Lung (tissue), 12 donors: ENCODE data around the gene CXCL16. TPM values are rescaled to one million over a fixed set of nuclear protein-coding genes. Genes with fewer than 3 reads are reported as not detected.

Source experiments
- ATAC-seq: fragments of 200-7000 bp; cut with Tn5 transposase; one replicate; pipeline ENCODE4 v1.9.1; 2020; ENCODE audit warnings: moderate number of reproducible peaks; ENCODE audit not compliant: insufficient read depth, low FRiP score
- DNase-seq, 3 donors: peaks; one replicate each; pipeline ENCODE4 v3.0.0-alpha.2; 2013 to 2017
- H3K27ac ChIP-seq, 2 donors: one replicate each; pipeline ENCODE4 v1.5.1; 2013; ENCODE audit warnings: mild to moderate bottlenecking in 2 of 2, moderate library complexity in 2 of 2, control low read depth in 1 of 2, inconsistent platforms in 1 of 2, low read depth in 1 of 2, low read length in 1 of 2
- H3K27me3 ChIP-seq, 3 donors: one replicate each; pipeline ENCODE4 v1.5.1; 2013; ENCODE audit warnings: low read length in 2 of 3; ENCODE audit not compliant: control insufficient read depth in 3 of 3, insufficient read depth in 3 of 3
- H3K36me3 ChIP-seq, 4 donors: one replicate each; pipeline ENCODE4 v1.5.1; 2013; ENCODE audit warnings: low read length in 4 of 4, mild to moderate bottlenecking in 1 of 4, moderate library complexity in 1 of 4; ENCODE audit not compliant: control insufficient read depth in 4 of 4, insufficient read depth in 4 of 4
- H3K4me1 ChIP-seq, 5 donors: one replicate each; pipeline ENCODE4 v1.5.1; 2013; ENCODE audit warnings: low read length in 5 of 5, mild to moderate bottlenecking in 2 of 5, moderate library complexity in 1 of 5; ENCODE audit not compliant: control insufficient read depth in 5 of 5, insufficient read depth in 5 of 5
- H3K4me3 ChIP-seq: one replicate; pipeline ENCODE4 v1.5.1; 2013; ENCODE audit warnings: mild to moderate bottlenecking, control low read depth, moderate library complexity
- H3K9ac ChIP-seq, 2 donors: one replicate each; pipeline ENCODE4 v1.5.1; 2013; ENCODE audit warnings: low read length in 2 of 2, control low read depth in 1 of 2; ENCODE audit not compliant: insufficient read depth in 1 of 2
- H3K9me3 ChIP-seq, 4 donors: one replicate each; pipeline ENCODE4 v1.5.1; 2013; ENCODE audit warnings: low read length in 3 of 4, mild to moderate bottlenecking in 1 of 4, moderate library complexity in 1 of 4; ENCODE audit not compliant: control insufficient read depth in 4 of 4, insufficient read depth in 3 of 4
- CTCF ChIP-seq: IDR thresholded peaks from 2 replicates; pipeline ENCODE4 v1.5.1; 2012; ENCODE audit warnings: mild to moderate bottlenecking; ENCODE audit errors: control extremely low read depth, extremely low read depth
- WGBS, 2 donors: extraction: QIAGEN DNeasy Blood & Tissue Kit; methylation state at CpG; one replicate each; pipeline ENCODE4 v1.1.7; 2013; 5-methylcytosine and 5-hydroxymethylcytosine counted together
- polyA plus RNA-seq, 2 donors: library from polyadenylated mRNA; stranded (reverse); fragments of 200-250 nt; gene quantifications; one replicate each; pipeline ENCODE4 v1.2.1, GENCODE V29; 2013
- total RNA-seq, 2 donors: library from RNA; depleted of rRNA in 1 of 2; stranded (reverse); fragments of >200 nt in 1 of 2; gene quantifications; one replicate each; pipeline ENCODE4 v1.2.1, GENCODE V29; 2014 to 2021
- donor health status: control.
- donor health status: control.
- donor health status: Bipolar disorder and iron deficiency.
- donor health status: healthy.
- donor health status: DM: yes; HTN: yes; CAD: no.

CXCL16 gene
- total and polyA plus RNA-seq, 4 donors, result 32.7 to 252 (median 111) TPM

GRCh38 chr17:4748686-4749085 is 9.0 kb upstream of the CXCL16 start:
- Histone ChIP-seq H3K4me1 (peaks cover 0 to 10% (median 0%) of the 10 kb centered on the region in 5 donors), H3K4me3 (no peak overlapping the region), H3K27ac (no peak overlapping the region), H3K27me3 (peaks cover 0 to 33% (median 5%) of the 10 kb centered on the region in 3 donors), H3K9ac (no peak overlapping the region), H3K9me3 (no peaks in the 10 kb centered on the region), H3K36me3 (no peaks in the 10 kb centered on the region)
- no peak for DNase-seq
- ATAC-seq, result no peak
- WGBS, 2 donors, result 26 to 45% methylated on average over 4 of the region's 4 CpGs
- no peak for TF ChIP-seq CTCF

- no peak overlapping the region for H3K27ac ChIP-seq
- peaks cover 0 to 10% (median 0%) of the 10 kb centered on the region in 5 donors for H3K4me1 ChIP-seq
- H3K9me3 ChIP-seq, result no peaks in the 10 kb centered on the region
- 17 to 25% methylated on average over 5 of the region's 5 CpGs for WGBS, 2 donors
- no peak for TF ChIP-seq CTCF
- ATAC-seq, result no peak
- peaks cover 0 to 31% (median 3%) of the 10 kb centered on the region in 3 donors for H3K27me3 ChIP-seq
- no peak overlapping the region for H3K9ac ChIP-seq
- H3K4me3 ChIP-seq, result no peak overlapping the region
- H3K36me3 ChIP-seq, result no peaks in the 10 kb centered on the region
- peak in 2 of 3 donors; percentile 28 to 51 for DNase-seq
Observed at GRCh38 chr17:4747847-4748246, 8.1 kb upstream of the CXCL16 start.

- WGBS, 2 donors, result 14 to 28% methylated on average over 51 of the region's 51 CpGs
- ATAC-seq (no peak), DNase-seq (peak; percentile 22 to 38 (median 32))
- TF ChIP-seq CTCF, result no peak
- Histone ChIP-seq H3K9ac (no peak overlapping the region), H3K27ac (no peak overlapping the region), H3K4me3 (no peak overlapping the region), H3K9me3 (no peaks in the 10 kb centered on the region), H3K27me3 (peaks cover 0 to 27% (median 3%) of the 10 kb centered on the region in 3 donors), H3K4me1 (peaks cover 0 to 10% (median 0%) of the 10 kb centered on the region in 5 donors), H3K36me3 (no peaks in the 10 kb centered on the region)
Observed at GRCh38 chr17:4744999-4745969, 5.6 kb upstream of the CXCL16 start.
